Measurements from ENCODE around the gene ARF3.

The ARF3 gene

DNA sequence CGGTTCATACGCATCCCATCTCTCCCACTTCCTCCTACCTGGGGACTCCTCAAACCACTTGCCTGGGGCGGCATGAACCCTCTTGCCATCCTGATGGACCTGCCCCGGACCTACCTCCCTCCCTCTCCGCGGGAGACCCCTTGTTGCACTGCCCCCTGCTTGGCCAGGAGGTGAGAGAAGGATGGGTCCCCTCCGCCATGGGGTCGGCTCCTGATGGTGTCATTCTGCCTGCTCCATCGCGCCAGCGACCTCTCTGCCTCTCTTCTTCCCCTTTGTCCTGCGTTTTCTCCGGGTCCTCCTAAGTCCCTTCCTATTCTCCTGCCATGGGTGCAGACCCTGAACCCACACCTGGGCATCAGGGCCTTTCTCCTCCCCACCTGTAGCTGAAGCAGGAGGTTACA lies 24.5 kb upstream of the ARF3 start:
- DNase-seq (ENCODE audit: low read depth), result no peak

DNA sequence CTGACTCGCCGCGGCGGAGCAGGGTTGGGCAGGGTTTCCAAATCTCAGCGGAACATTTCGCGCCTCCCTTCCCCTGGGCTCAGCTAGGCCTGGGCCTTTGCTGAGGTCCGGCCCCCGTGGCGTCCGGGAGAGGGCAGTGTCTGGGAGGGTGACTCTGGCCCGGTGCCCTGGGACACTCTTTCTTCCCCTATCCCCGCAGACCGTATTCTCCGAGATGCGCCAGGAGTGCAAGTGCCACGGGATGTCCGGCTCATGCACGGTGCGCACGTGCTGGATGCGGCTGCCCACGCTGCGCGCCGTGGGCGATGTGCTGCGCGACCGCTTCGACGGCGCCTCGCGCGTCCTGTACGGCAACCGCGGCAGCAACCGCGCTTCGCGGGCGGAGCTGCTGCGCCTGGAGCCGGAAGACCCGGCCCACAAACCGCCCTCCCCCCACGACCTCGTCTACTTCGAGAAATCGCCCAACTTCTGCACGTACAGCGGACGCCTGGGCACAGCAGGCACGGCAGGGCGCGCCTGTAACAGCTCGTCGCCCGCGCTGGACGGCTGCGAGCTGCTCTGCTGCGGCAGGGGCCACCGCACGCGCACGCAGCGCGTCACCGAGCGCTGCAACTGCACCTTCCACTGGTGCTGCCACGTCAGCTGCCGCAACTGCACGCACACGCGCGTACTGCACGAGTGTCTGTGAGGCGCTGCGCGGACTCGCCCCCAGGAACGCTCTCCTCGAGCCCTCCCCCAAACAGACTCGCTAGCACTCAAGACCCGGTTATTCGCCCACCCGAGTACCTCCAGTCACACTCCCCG lies 23.9 kb upstream of the ARF3 start:
- no peak for DNase-seq (ENCODE audit: low read depth)

DNA sequence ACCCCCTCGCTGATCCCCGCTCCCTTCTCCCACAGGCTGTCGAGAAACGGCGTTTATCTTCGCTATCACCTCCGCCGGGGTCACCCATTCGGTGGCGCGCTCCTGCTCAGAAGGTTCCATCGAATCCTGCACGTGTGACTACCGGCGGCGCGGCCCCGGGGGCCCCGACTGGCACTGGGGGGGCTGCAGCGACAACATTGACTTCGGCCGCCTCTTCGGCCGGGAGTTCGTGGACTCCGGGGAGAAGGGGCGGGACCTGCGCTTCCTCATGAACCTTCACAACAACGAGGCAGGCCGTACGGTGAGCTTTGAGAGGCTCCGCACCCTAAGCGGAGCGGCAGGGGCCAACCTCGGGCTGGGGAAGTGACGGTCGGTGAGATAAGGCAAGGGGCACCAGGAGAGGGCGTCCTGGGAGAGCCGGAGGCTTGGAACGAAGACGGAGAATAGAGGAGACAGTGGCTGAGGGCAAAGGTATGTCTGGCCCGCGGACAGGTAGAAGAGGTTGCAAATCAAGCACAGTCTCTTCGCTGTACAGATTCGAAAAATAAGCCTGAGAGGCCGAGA lies 23.2 kb upstream of the ARF3 start:
- no peak for DNase-seq (ENCODE audit: low read depth)

DNA sequence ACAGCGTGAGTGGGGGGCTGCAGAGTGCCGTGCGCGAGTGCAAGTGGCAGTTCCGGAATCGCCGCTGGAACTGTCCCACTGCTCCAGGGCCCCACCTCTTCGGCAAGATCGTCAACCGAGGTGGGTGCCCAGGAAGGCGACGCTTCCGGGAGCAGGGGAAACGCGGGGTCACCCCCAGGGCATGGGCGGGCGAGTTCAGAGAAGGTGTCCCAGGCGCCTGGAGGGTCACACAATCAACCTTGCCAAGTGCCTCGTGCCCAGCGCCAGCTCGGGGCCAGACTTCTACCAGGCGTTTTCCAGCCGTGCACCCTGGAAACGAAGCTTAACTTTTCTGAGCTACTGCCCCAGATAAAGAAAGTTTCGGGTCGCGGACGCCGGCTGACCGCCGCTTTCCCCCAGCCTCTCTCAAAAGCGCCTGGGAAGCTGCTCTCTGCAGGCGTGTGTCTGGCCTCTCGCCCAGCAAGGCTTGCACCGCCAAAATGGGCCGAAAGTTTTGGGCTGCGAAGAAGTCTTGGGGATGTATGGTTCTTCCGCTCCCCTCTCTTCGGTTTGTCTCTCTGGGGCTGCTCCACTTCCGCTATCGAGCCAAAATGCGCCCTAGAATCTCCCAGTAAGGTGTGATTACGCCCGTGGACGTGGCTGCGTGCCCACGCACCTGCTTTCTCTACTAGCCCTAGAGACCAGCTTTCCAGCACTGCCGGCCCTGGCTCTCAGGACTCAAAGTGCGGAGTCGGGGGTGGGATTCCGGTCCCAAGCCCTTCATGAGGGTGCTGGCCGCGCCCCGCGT lies 22.5 kb upstream of the ARF3 start:
- no peak for DNase-seq (ENCODE audit: low read depth)

DNA sequence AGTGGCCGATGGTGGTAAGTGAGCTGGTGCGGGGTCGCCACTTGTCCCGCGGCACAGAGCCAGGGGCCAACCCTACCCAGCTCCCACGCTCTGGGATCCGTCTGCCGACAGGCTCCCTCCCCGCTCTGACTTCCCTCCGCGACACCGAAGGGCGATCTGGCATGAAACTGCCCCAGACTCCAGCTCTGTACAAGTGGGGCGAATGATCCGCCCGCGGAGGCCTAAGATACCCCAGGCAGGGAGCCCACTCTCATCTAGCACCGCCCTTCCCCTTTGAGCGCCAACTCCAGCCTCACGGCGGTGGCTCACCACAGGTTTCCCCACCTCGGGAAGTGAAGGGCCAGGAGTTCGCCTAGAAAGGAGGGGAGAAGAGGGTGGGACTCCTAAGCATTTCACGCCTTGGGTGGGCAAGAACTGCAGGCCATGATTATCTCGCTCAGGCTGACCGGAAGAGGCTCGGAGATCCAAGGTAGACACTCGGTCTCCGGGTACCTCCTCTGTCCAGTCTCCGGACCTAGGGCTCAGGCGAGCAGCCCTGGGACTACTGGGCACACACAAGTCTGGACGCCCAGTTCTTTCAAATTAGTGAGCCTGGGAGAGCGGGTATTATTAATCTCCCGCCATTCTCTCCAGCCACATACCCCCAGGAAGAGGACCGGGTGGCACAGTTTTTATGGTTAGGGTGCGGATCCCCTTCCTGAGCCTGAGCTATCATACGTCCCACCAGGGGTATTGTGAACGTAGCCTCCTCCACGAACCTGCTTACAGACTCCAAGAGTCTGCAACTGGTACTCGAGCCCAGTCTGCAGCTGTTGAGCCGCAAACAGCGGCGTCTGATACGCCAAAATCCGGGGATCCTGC lies 21.7 kb upstream of the ARF3 start:
- no peak for DNase-seq (ENCODE audit: low read depth)

DNA sequence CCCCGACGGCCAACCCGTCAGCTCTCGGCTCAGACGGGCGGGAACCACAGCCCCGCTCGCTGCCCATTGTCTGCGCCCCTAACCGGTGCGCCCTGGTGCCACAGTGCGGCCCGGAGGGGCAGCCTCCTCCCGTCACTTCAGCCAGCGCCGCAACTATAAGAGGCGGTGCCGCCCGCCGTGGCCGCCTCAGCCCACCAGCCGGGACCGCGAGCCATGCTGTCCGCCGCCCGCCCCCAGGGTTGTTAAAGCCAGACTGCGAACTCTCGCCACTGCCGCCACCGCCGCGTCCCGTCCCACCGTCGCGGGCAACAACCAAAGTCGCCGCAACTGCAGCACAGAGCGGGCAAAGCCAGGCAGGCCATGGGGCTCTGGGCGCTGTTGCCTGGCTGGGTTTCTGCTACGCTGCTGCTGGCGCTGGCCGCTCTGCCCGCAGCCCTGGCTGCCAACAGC lies 21.0 kb upstream of the ARF3 start, which contains the start of gene WNT1:
Gene WNT1, plus strand, starts transcription at position 32 of the 450 bp plus-strand sequence. Its CDS starts 329 bp downstream, at position 361.
- DNase-seq (ENCODE audit: low read depth), result no peak

DNA sequence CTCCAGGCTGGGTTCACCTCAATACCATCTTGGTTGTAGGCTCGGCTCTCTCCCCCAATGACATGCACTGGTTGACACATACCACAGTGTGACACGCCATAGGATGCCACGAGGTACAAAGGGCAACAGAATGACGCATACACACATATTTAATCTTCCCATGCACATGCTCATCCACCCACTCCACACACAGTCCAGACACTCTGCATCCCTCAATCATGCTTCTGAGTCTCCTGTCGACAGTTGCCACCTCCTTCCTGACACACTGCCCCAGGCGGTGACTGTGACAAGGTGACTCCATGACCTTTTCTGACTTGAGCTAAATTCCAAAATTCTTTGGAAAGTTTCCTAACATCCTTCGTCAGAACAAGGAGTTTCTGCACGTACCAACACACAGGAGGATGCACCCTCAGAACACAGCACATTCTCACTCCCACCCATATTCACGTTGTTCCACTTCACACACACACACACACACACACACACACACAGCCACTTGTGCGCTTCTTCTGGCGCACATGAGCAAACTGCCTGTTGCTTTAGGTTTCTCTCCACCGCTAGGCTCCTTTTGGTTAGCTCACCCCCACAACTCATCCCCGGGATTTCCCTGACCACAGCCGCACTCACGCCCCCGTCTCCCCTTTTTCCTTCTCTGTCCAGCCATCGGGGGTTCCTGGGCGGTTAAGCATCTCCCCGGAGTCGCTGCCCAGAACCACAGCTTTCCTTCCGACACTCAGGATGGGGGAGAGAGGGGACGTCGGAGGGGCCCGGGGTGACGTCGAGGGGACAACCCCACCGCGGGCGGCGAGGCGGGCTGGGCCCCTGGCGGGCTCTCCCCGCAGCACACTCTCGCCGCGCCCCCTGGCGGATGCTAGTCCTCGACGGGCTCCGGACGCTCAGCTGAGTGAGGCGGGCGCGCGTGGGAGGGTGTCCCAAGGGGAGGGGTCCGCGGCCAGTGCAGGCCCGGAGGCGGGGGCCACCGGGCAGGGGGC lies 20.3 kb upstream of the ARF3 start:
- DNase-seq (ENCODE audit: low read depth), result peak; percentile 58

DNA sequence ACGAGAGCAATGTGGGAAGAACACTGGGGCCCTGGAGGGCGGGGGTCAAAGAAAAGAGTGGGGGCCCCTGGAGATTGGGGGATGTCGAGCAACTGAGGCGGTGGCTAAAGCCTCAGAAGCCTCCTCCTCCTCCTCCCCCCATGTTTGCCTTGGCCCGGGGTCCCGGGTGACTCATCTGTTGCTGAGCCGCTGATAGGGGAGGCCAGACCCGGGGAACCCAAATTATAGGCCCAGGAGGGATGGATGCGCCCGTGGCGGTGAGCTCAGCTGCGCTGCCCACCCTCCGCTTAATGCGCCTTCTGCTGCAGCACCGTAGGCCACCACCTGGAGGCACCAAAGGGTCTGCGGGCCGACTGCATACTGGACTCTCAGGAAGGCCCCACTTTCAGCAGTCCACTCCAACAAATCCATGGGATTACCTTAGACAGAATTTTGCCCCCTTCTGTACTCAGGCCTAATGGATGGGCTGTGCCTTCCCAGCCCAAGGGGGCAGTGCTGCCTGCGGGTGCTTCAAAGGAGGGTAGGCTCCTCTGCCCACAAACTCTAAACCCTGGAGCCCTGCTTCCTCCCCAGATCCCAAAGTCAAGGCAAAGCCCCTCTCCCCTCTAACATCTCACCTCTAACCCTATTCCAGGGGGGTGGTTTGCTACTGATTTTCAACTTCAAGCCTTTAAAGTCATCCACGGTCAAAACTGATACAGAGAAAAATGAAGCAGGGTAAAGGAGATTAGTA lies 16.8 kb upstream of the ARF3 start:
- DNase-seq (ENCODE audit: low read depth), result no peak

DNA sequence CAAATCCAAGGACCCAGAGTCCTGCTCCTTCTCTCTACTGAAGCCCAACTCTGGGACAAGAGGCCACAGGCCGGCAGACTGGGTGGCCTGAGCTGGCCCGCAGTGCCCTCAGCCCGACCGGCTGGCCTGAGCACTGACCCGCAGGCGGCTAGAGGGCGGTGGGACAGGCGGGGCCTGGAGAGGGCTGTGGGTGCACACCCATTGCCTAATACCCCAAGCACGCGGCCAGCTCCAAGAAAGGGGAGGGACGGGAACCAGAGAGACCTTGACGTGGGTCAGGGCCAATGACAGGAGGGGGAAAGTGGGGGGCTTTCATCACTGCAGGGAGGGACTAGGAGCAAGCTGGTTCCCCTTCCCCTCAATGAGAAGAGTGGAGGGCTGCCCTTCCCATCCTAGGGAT lies 16.2 kb upstream of the ARF3 start:
- DNase-seq (ENCODE audit: low read depth), result no peak

DNA sequence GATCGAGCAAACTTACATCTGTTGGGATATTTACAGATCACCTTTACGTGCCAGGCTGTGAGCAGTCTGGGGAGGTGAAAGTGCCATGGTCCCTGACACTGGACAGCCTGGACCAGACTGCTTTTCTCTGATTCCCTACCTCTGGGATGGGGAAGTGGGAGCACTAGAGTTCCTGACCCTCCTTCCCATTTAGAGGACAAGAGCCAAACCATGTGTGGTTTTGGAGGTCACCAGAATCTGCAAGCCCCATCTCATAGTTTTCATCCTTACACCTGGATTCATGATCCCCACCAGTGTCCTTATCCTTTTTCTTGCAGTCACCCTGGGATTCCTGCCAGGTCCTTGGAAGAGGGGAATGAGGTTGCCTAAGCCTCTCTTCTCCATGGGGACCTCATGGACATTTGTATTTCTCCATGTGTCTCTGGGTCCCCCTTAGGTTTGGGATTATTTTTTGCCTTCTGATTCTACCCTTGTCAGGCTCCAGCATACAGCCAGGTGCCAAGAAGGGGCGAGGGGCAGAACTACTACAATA lies 15.7 kb upstream of the ARF3 start:
- no peak for DNase-seq (ENCODE audit: low read depth)

DNA sequence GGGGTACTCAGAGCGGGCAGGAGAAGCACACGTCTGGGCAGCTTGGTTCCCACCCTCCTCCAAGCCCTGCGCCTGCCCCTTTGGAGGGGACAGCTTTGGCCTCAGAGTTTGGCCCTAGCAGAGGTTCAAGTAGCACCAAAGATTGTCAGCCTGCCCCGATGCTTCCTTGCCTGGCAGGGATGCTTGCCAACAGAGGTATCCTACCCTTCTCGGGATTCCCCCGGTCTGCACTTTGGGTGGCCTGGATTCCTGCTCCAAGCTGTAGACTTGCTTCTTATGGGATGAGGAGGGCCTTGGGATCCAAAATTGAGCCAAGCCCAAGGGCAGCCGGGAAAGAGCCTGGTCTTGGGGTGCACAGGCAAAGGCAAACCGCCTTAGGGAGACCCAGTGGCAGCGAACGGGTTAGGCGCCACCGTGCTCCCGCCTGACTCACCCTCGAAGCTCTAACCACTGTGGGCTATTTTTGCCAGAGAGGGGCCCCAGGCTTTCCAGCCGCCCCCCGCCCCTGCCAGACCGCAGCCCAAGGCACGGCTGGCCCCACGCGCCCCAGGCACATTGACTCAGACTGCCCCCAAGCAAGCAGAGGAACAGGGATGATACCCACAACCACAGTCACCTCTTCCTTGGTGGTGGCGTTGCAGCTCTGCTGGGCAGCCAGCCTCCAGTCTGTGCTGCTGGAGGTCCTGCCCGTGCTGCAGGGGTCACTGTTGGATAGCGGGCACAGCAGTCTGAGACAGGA lies 15.1 kb upstream of the ARF3 start:
- DNase-seq (ENCODE audit: low read depth), result no peak

DNA sequence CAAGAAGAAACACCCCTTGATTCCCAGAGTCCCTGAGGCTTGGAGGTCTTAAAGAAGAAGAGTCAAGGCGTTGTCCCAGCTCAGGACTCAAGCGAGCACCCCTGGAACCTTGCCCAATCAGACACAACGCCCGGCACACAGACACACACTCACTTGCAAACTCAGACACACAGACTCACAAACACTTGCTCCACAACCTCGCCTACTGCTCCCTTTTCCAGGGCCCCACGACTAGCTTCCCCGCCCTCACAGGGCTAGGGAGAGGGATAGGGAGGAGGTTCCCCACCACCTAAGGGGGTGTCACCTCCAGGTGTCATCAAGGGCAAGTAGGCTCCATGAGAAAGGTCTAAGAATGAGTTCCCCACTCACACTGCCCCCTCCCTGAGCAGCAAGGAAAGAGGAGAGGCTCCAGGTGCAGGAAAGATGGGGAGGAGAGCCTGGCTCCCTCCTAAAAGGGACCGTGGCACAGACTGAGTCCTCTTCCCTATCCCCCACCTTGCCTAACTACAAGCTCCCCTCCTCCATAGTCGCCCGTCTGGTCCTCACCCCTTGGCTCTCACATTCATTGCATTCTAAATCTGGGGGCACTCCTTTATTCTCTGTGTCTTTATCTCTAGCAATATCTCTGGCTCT lies 13.5 kb upstream of the ARF3 start:
- DNase-seq (ENCODE audit: low read depth), result no peak

DNA sequence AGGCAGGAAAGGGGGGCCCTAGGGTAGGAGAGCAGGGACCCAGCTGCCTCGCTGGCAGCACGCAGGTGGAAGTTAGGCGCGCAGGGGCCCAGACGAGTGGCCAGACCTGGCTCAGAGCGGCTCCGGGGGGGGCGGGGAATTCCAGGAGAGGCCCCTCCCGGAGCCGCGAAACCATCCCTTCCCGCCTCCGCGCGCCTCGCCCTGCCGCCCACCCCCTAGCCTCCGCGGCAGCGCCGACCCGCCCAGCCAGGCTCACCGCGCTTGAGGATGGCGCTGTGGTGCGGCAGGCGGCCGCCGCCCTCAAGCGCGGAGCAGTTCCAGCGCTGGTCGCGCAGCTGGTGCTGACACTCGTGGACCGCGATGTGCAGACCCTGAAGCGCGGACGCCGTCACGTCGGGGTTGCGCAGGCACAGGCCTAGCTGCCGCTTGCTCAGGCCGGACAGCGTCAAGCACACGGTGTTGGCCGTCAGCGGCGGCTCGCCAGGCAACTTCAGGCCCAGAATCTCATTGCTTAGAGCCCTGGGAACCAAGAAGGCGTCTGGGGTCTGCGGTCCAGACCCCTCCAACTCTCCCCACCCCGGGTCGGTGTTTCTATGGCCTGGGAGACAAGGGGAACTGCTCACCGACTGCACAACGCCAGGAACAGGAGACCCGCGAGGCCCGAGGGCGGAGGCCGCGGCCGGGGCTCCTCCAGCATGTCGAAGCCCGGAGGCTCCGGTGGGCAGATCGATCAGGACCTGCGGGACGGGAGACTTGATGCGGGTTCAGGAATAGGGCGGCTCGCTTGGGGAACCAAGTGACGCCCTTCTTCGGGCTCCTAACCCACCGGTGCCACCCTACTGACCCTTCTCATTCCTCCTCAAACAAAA lies 12.8 kb upstream of the ARF3 start:
- no peak for DNase-seq (ENCODE audit: low read depth)

DNA sequence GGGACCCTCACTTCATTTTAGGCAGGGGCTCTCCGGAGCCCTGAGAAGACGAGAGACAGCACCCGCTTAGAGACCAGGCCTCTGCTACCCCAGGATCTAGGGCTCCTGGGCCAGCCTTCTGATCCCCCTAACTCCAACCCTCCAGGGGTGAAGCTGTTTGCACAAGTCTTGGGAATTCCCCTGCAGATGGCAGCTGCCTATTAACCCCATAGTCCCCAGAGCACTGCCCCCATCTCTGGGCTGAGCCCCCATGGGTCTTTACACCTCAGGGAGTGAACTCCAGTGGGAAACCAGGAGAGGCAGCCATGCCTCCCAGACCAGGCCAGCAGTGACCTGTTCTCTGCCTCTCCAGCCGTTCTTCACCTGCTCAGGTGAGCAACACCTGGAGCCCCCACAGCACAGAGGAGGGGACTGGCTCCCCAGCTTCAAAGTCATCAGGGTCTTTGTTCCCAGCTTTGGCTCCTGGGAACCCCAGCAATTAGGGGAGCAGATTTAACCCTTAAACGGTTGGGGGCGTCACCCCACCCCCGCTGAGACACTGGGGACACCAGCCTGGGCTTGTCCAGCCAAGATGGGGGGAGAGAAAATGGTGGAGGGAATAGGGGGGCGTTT lies 12.0 kb upstream of the ARF3 start:
- DNase-seq (ENCODE audit: low read depth), result no peak

DNA sequence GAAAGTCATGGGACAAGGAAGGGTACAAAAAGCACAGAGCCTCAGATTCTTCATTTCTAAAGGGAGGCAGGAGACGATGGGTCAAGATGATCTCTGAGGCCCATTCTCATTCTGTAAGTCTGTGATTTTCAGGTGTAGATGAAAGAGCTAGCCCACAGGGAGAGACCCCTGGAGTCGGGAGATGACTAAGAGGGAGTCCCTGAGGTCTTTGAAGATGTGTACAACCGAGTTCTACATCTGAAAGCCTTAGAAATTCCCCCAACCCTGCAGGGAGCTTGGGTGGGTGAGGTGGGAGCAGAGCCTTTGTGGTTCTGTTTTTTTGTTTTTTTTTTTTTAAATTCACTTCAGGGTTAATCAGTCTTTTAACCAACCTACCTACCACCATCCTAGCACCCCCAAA lies 11.2 kb upstream of the ARF3 start:
- DNase-seq (ENCODE audit: low read depth), result no peak

DNA sequence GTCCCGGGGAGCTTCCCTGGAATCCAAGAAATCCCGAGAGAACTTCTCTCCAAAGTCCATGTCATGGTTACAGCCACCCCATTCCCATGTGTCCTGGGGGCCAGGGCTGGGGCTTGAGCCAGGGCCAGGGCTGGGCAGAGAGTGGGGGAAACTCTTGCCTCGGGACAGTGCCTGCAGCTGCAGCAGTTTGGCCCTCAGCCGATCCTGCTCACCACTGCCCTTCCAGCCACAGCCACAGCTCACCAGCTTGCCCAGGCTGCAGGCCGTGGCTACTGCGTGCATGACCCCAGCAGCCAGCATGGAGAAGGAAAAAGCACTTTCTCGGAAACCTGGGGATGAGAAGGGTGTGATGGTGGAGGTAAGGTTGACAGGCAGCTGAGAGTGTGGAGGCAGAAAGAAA lies 10.7 kb upstream of the ARF3 start:
- DNase-seq (ENCODE audit: low read depth), result no peak

All from stimulated activated CD8-positive, alpha-beta memory T cell treated with anti-CD3 and anti-CD28 coated beads, Interleukin-15, amount 100 ng/mL, for 1 hour (primary cell).